ENCODE data around the gene DHRS3.
A peak's percentile ranks its signal among the peaks of the same experiment; 100 is the strongest.

DHRS3 gene

GRCh38 chr1:12596007-12596821 is 21.8 kb downstream of the DHRS3 start:
- DNase-seq: peak; percentile 56

GRCh38 chr1:12595757-12596006 is 22.3 kb downstream of the DHRS3 start:
- no peak for DNase-seq

GRCh38 chr1:12594966-12595756 is 22.8 kb downstream of the DHRS3 start:
- no peak for DNase-seq

DNA sequence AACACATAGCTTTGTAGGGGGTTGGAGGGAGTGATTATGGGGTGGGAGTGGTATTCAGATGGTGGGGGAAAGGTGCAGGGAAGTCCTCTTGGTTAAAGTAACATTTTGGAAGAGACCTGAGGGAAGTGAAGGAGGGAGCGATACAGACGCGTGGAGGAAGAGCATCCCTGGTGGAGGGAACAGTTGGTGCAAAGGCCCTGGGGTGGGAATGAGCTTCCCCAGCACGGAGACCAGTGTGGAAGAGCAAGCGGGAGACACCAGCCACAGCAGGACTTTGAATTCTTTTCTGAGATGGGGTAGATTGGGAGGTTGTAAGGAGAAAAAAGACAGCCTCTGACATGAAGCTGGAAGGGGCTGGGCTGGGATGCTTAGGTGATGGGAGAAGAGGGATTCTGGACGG is 23.5 kb downstream of the DHRS3 start:
- DNase-seq: no peak

- DNase-seq: no peak
Observed at GRCh38 chr1:12593621-12594066, 24.4 kb downstream of the DHRS3 start.

DNA sequence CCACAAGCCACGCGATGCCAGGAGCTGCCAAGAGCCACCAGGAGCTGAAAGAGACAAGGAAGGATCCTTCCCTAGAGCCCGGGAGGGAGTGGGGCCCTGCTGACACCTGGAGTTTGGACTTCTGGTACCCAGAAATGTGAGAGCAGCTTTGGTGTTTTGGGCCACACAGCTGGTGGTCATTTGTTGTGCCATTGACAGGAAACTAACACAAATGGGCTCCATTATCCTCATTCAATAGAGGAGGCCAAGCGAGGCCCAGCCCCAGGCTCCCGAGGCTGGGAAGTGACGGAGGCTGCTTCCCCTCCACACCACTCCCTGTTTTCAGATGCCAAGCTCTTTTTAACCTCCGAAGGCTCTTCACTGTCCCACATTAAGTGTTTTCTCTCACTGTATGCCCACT is 25.5 kb downstream of the DHRS3 start:
- DNase-seq: no peak

DNA sequence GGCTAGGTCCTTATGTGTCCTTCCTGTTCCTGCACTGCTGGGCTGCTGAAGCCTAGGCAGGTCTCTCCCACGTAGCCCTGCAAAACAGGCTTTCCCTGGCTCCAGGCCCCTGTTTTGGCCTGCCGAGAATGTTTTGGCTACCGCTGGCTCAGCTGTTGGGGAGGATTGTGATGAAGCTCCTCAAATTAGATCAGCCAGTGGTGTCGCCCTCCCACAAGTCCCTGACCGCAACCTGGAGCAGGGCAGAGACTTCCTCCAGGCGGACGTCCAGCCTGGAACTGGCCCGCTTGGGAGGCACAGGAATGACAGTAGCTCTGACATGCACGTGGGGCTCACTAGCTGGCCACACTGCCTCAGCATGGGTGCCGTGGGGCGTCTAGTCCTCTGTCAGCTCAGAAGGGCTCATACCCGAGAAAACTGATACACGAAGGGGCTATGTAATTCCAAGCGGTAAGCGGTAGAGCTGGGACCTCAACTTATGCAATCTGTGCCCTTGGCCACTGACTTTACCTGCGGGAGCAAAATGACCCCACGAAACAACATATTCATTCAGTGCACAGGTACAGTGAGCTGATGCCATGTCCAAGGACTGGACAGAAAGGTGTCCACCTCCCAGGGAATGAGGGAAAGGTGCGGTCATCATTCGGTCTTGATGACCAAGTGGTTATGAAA is 26.6 kb downstream of the DHRS3 start:
- DNase-seq: no peak

- no peak for DNase-seq
Observed at GRCh38 chr1:12588695-12589094, 29.3 kb downstream of the DHRS3 start.

DNA sequence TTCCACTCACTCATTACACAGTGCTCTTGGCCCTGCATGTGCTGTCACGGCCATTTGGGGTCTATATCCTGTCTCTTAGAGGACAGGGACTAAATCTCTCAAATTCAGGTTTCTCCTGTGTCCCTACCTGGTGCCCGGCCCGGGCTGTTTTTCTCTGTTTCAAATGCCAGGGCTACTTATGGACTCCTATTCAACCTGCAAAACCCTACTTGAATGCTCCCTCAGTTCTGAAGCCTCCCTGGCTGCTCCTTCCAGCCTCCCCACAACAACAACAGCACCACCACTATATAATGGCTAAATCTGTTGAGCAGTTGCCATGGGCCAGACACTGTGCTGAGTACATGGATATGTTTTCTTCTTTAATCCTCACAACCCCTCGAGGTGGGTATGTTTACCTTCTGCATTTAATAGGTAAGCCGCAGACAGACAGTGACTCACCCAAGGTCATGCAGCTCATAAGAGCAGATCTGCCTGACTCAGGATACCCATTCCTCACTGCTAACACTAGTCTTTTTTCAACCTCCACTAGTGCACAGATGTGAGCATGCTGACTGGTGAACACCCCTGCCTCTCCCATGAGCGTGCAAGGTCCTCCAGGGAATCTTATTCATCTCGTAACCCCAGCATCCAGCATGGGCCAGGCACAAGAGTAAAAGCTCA is 29.9 kb downstream of the DHRS3 start:
- DNase-seq: no peak

- DNase-seq: no peak
Observed at GRCh38 chr1:12585951-12586942, 31.8 kb downstream of the DHRS3 start.

GRCh38 chr1:12585536-12585935 is 32.5 kb downstream of the DHRS3 start:
- DNase-seq: no peak

DNA sequence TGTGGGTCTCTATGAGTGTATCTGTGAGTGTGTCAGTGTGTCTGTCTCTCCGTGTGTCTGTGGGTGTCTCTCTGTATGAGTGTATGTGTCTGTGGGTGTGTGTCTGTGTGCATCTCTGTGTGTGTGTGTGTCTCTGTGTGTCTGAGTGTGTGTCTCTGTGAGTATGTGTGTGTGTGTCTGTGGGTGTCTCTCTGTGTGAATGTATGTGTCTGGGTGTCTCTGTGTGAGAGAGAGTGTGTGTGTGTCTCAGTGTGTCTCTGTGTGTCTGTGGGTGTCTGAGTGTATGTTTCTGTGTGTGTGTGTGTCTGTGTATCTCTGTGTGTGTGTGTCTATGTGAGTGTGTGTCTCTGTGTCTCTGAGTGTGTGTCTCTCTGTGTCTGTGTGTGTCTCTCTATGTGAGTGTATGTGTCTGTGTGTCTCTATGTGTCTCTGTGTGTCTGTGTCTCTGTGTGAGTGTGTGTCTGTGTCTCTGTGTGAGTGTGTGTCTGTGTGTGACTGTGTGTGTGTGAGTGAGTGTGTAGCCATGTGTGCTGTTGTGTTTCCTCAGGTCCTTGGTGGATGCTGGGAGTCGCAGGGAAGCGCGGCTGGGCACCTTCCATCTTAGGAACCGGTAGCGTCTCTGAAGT is 33.0 kb downstream of the DHRS3 start:
- DNase-seq: no peak

DNA sequence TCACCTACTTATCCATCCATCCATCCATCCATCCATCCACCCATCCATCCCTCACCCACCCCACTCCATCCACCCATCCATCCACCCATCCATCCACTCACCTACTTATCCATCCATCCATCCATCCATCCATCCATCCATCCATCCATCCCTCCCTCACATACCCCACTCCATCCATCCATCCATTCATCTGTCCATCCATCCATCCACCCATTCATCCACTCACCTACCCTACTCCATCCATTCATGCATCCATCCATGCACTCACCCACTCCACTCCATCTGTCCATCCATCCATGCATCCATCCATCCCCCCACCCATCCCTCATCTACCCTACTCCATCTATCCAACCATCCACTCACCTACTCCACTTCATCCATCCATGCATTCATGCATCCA is 34.5 kb downstream of the DHRS3 start:
- no peak for DNase-seq

DNA sequence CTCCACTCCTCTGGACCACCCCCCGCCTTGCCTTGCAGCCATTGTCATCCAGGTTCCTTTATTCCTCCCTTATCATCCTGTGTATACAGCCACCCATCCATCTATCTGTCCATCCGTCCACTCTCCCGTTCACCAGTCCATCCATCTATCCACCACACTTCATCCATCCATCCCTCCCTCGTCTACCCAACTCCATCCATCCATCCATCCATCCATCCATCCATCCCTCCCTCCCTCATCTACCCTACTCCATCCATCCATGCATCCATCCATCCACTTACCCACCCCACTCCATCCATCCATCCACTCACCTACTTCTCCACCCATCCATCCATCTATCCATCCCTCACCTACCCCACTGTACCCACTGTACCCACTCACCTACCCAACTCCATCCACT is 35.4 kb downstream of the DHRS3 start:
- DNase-seq: no peak

GRCh38 chr1:12581179-12581578 is 36.8 kb downstream of the DHRS3 start:
- DNase-seq: no peak

- DNase-seq: no peak
Observed at GRCh38 chr1:12580054-12580887, 37.7 kb downstream of the DHRS3 start.

DNA sequence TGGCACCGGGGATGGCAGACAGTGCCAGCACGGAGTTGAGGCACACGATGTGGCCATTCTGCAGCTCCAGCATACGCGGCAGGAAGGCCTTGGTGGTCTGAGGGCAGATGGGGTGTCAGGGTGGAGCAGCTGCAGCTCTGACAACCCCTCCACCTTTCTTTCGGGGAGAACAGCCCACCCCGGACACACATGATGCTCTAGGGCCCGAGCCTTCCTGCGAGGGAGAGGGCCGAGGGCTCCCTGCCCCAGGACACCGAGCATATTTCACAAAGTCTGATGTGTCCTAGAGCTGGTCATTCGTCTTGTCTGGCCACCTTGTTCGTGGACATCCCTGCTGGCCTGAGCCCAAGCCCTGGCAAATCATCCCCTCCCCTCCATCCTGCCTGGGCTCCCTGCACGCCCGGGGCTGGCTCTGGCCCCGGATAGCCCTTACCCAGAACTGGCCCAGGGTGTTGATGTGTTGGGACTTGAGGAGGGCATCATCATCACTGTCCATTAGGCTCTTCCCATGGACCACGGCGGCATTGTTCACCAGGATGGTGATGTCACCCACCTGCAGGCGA is 39.1 kb downstream of the DHRS3 start:
- no peak for DNase-seq

DNA sequence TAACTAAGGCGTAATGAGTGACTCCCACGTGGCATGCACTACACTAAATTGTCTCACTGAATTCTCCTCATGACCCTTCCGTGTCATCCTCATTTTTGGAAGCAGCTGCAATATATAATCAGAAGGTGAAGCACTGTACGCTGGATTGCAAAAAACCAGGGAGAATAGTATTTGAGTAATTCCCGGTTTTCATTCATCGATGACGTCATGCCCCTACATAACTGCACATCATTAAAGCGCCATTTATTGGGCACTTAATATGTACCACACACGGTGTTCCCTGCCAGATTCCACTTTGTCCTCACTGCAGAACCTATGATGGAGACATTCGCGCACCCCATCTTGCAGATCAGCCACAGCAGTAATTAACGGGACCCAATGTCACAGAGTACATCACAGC is 41.0 kb downstream of the DHRS3 start:
- no peak for DNase-seq

- no peak for DNase-seq
Observed at GRCh38 chr1:12574757-12575139, 43.3 kb downstream of the DHRS3 start.

Data from GOT3 (cell line).